Posterior vena cava (tissue), 2 donors: ENCODE measurements around the gene GJA5. TPM values are rescaled to one million over a fixed set of nuclear protein-coding genes. Genes with fewer than 3 reads are reported as not detected.
"Not testable (repeated sequence)": the region's sequence is repeated elsewhere in the genome, so short reads cannot be mapped to it uniquely, and the experiment has no call there.

Experiments used
- DNase-seq: peaks from one replicate; pipeline ENCODE4 v3.0.0-alpha.2; 2020; ENCODE audit warnings: low spot score
- intact Hi-C, 2 donors: fragments of 100-400 bp; cut with DNase I; formaldehyde crosslinking; loops; one replicate each; pipeline versions ENCODE4 v1.14.1 to v1.14.2; 2022 to 2023
- total RNA-seq, 2 donors: library from RNA; stranded (reverse); fragmentation: NEBNext Ultra II Directional; extraction: Animal tissue kit (Norgen Biotek cat#: 25700); gene quantifications; one replicate each; pipeline ENCODE4 v1.2.1, GENCODE V29; 2021
- donor health status: DM: yes; HTN: yes; CAD: no.
- donor health status: DM: yes; HTN: yes; CAD: no.

The GJA5 gene
- total RNA-seq, 2 donors from 2014 or later, result 16.3 to 18.8 TPM

GRCh38 chr1:147738739-147739476 lies 21.5 kb downstream of the GJA5 start:
- intact Hi-C loops, result no loop called here
- DNase-seq, result no peak

DNA sequence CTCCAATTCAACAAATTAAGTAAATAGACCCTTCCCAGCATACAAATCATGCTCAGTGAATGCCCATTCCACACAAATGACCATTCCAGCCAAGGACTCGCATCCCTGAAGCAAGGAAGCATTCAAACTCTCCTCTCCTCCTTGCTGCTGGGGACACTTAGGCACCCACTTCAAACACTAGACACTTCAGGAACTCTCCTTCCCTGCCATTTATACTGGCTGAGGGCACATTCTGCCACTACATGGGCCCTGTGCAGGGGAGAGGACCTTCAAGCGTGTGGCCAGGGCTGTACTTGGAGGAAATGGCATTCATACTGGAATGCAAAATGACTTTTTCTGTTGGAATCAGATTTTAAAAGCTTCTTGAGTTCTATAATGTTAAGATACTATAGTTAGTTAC lies 22.3 kb downstream of the GJA5 start:
- no peak for DNase-seq
- intact Hi-C loops, result no loop called here

DNA sequence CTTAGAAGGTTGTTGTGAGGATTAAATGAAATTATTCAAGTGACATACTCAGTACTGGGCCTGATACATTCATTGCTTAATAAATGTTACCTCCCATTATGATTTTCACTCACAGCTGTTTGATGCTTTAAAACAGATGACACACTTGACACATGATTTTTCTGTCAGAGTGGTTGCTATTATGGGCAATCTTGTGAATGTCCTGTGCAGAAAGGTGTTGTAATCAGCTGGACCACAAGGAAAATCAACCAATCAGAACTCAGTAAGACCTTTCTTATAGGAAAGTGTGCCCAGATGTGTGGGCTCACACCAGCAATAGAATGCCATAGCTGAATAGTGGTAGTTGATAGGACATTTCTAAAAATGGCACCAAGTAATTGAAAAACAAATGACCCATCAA lies 23.5 kb downstream of the GJA5 start:
- DNase-seq, result no peak
- intact Hi-C loops, result no loop called here

- DNase-seq, result no peak
- intact Hi-C loops, result no loop called here
Observed at GRCh38 chr1:147735423-147735822, 25.0 kb downstream of the GJA5 start.

- DNase-seq, intact Hi-C loops: not testable (repeated sequence)
Observed at GRCh38 chr1:147734291-147734841, 26.0 kb downstream of the GJA5 start.

DNA sequence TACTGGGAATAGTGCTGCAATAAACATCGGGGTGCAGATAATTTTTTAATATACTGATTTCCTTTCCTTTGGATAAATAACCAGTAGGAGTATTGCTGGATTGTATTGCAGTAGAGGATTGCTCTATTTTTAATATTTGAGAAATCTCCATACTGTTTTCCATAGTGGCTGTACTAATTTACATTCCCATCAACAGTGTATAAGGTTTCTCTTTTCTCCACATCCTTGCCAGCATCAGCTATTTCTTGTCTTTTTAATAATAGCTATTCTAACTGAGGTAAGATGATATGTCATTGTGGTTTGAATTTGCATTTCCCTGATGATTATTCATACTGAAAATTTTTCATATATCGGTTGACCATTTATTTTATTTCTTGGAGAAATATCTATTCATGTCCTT lies 31.1 kb downstream of the GJA5 start:
- intact Hi-C loops, result no loop called here
- no peak for DNase-seq

DNA sequence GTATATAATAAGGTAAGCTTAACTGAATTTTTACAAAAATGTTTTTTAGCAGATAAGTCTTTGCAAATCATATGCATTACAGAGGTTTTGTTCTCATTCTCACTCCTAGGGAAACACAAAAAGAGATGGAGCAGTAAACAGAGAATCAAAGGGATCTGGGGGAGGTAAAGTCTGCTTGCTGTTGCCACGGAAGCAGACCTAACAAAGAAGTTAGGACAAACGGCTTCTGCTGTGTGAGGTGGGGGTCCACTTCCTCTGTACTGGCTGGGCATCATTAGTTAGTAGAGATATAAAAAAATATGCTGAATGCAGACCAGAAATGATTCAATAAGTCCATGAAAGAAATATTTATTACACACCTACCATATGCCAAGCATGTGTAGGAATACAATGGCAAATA lies 34.2 kb downstream of the GJA5 start:
- intact Hi-C loops, result no loop called here
- no peak for DNase-seq

GRCh38 chr1:147725685-147726084 lies 34.7 kb downstream of the GJA5 start:
- intact Hi-C loops, result no loop called here
- DNase-seq, result no peak

GRCh38 chr1:147723691-147724323 lies 36.6 kb downstream of the GJA5 start:
- DNase-seq, result no peak
- intact Hi-C loops, result loop anchor here (5.0 kb wide), 1 partner anchor 168 kb away; no protein-coding TSS in a partner anchor

GRCh38 chr1:147722124-147722523 lies 38.3 kb downstream of the GJA5 start:
- intact Hi-C loops, result loop anchor here (5.0 kb wide), 1 partner anchor 170 kb away; no protein-coding TSS in a partner anchor
- no peak for DNase-seq

DNA sequence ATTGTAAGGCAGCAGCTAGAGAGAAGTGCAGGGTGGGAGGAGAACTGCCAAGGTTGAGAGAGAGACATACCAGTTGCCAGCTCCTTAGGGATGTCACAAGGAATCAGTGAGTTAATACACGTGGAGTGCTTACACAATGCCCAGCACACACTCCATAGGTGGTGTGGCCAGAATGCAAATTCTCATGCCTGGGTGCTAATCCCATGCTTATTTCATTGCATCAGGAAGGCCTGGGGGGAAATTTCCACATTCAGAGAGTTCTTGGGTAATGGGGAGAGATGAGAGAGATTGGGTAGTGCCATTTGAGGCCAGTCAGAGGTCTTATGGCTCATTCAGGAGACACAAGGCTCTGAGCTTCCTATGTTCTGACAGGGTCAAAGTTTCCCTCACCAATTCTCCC lies 38.7 kb downstream of the GJA5 start:
- no peak for DNase-seq
- intact Hi-C loops, result loop anchor here (5.0 kb wide), 1 partner anchor 171 kb away; no protein-coding TSS in a partner anchor

DNA sequence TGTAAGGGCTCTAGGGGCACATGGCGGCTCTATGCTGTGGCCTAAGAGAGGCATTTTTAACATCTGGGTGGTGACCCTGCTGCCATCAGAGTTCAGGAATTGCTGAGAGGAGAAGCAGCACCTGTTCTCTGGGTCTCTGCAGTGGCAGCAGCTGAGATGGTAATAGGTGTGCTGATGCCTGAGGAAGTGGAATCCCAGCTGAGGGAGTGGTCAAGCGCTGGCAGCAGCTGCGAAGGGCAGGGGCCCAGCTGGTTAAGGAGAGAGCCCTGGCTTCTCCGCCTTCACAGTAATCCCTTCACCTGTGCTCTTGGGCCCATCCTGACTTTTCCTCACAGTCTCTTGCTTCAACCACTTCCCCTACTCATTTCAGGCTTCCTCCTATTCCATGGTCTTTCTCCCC lies 39.8 kb downstream of the GJA5 start:
- no peak for DNase-seq
- intact Hi-C loops, result loop anchor here (5.0 kb wide), 1 partner anchor 172 kb away; no protein-coding TSS in a partner anchor

DNA sequence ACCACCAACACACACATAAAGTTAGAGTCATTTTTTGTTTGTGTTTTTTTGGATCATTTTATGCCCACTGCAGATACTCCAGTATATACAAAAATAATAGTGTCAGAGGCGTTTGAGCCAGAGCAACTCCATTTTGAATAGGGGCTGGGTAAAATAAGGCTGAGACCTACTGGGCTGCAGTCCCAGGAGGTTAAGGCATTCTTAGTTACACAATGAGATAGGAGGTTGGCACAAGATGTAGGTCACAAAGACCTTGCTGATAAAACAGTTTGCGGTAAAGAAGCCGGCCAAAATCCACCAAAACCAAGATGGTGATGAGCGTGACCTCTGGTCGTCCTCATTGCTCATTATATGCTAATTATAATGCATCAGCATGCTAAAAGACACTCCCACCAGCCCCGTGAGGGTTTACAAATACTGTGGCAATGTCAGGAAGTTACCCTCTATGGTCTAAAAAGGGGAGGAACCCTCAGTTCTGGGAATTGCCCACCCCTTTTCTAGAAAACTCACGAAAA lies 40.6 kb downstream of the GJA5 start:
- intact Hi-C loops, result loop anchor here (5.0 kb wide), 1 partner anchor 173 kb away; no protein-coding TSS in a partner anchor
- no peak for DNase-seq

- no peak for DNase-seq
- intact Hi-C loops, result no loop called here
Observed at GRCh38 chr1:147719029-147719698, 41.2 kb downstream of the GJA5 start.

DNA sequence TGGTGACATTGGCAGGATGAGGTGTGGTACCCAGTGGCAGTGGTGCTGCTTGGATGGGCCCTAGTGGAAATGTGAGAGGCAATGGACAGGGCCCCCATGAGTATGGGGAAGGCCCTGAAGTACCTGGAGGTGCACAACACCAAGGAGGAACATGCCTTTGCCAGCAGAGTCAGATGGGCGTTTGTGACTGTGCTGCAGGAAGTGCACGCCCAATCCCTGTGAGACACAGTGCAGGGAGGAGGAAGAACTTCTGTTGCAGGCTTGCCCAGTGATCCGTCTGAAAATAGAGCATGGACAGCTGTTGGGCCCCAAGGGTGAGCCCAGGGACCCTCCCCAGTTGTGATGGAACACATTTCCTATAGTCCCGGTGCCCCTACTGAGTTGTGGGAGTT lies 42.7 kb downstream of the GJA5 start:
- intact Hi-C loops, result no loop called here
- DNase-seq, result no peak

DNA sequence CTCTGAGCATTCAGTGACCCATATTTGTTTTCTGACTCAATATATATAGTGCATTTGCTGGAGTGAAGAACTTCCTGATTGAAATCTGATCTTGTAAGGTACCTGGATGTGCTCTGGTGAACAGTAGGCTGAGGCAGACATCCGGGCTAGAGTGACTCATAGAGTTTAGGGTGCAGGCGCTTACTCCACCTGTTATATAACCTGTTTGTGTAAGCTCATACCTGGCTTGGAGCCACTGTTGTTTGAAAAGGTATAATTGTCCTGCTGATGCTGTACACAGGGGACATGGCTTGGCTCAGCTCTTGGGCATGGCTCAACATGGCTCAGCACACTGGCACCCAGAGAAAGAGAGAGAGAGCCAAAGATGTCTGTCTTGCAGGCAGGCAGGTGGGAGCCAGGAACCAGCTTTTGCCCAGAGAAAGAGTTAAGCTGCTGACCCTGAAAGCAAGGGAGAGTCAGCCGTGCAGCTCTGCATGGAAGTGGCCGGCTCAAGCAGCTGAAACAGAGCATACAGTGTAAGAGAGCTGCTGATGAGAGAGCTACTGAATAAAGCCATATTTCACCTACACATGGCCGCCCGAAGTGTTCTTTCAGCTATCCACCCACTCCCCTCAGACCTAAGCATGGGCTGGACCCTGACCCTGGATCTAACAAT lies 43.2 kb downstream of the GJA5 start:
- DNase-seq, result no peak
- intact Hi-C loops, result no loop called here

GRCh38 chr1:147712605-147713004 lies 47.8 kb downstream of the GJA5 start:
- DNase-seq, result no peak
- intact Hi-C loops, result no loop called here
